IPS-18c (cell line): ENCODE data around the gene SPTBN5.
"Not testable (repeated sequence)": the region's sequence is repeated elsewhere in the genome, so short reads cannot be mapped to it uniquely, and the experiment has no call there.

Experiments used
- H3K4me3 ChIP-seq: 2 replicates; pipeline ENCODE4 v1.7.0; 2013; ENCODE audit warnings: low read depth, mild to moderate bottlenecking, low read length, moderate library complexity; ENCODE audit not compliant: insufficient read depth
- H3K9me3 ChIP-seq: one replicate; pipeline ENCODE4 v1.6.1; 2013; ENCODE audit warnings: mild to moderate bottlenecking, low read length, moderate library complexity; ENCODE audit not compliant: control insufficient read depth, insufficient read depth

The SPTBN5 gene

DNA sequence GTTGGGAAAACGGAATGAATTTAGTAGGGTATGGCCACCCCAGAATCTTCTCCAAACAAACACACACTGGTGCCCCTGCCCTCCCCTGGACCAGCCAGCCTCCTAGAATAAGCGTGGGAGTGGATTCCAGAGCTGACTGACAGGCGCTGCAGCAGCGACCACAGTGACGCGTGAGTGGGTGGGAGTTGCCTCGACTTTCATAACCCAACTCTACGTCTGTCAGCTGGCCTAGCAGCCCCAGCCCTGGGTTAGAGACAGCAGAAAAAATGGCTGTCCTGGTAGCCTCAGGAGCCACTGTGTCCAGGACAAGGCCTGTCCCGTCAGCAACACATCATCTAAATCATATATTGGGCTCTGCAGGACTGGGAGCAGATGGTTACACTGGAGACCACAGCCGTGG is 45.2 kb downstream of the SPTBN5 start:
- Histone ChIP-seq H3K4me3 (no peak overlapping the region), H3K9me3 (no peaks in the 10 kb centered on the region)

DNA sequence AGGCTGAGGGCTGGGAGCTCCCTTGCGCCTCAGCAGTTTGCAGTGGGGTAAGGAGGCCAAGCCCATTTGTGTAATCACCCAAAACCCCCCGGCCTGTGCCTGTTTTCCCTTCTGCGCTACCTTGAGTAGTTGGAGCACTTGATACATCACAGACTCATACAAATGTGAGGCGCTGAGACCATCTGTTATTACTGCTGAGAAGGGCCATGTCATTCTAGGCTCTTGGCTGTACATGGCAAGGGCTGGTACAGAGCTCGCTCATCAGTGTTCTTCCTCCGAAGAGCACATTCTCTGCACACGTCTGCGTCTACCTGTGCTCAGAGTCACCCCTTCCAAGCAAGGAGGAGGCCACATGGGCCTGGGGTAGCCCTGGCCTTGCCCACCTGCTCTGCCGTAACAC is 45.9 kb downstream of the SPTBN5 start:
- Histone ChIP-seq H3K4me3 (no peak overlapping the region), H3K9me3 (no peaks in the 10 kb centered on the region)

DNA sequence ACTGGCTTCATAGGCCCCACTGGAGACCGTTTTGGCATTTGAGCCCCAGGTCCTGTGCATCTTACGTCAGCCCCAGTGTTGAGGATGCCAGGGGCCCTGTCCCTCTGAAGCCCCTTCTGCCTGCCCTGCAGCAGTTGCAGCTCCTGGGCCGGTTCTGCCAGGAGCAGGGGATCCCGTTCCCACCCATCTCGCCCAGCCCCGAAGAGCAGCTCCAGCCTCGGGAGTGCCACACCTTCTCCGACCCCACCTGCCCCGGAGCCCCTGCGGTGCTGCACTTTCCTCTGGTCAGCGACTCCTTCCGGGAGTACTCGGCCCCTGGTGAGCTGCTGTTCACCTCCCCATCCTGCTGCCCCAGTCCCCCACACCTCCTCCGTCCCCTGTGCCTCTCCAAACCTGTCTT is 46.6 kb downstream of the SPTBN5 start:
- H3K9me3 ChIP-seq, result no peaks in the 10 kb centered on the region
- no peak overlapping the region for H3K4me3 ChIP-seq

DNA sequence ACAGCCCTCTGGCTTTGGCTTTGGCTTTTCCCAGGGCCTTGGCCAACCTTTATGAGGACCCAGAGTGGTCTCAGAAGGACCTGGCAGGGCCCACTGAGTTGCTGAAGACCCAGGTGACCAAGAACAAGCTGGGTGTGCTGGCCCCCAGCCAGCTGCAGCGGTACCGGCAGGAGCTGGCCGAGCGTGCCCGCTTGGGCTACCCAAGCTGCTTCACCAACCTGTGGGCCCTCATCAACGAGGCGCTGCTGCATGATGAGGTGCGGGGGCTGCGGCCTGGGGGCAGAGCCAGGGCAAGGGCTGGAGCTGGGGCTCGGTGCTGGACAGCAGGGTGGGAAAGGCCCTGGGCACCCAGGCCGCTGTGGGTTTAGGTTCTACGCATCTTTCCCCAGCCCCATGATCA is 49.0 kb downstream of the SPTBN5 start:
- Histone ChIP-seq H3K4me3 (no peak overlapping the region), H3K9me3 (no peaks in the 10 kb centered on the region)

DNA sequence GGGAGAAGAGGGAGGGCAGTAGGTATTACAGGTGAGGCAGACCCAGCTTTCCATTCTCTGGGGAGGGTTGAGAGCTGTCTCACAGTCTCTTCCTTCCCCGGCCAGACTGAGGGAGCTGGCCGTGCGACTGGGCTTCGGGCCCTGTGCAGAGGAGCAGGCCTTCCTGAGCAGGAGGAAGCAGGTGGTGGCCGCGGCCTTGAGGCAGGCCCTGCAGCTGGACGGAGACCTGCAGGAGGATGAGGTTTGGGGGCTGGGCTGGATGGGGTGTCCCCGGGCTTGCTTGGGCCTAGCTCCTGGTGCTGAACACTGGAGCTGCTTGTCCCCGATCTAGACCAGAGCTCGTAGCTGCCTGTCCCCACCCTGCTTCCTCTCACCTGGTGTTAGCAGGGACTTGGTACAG is 50.3 kb downstream of the SPTBN5 start:
- Histone ChIP-seq H3K4me3 (no peak overlapping the region), H3K9me3 (no peaks in the 10 kb centered on the region)

DNA sequence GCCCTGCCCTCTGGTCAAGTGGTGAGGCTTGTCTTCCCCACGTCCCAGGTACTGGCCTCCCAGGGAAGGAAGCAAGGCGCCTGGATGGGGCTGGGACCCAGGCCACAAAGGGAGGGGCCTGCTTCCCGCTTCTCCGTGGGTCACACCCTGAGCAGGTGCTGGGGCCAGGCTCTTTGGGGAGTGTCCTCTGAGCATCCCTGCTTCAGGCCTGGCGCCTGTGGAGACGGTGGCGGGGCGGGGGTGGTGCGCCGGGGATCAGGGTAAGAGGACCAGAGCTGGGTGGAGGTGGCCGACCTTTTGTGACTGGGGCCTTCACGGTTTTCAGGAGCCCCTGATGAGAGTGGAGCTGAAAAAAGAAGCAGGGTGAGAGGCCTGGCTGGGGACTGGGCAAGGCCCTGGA is 51.6 kb downstream of the SPTBN5 start:
- Histone ChIP-seq H3K9me3 (no peaks in the 10 kb centered on the region), H3K4me3 (no peak overlapping the region)

DNA sequence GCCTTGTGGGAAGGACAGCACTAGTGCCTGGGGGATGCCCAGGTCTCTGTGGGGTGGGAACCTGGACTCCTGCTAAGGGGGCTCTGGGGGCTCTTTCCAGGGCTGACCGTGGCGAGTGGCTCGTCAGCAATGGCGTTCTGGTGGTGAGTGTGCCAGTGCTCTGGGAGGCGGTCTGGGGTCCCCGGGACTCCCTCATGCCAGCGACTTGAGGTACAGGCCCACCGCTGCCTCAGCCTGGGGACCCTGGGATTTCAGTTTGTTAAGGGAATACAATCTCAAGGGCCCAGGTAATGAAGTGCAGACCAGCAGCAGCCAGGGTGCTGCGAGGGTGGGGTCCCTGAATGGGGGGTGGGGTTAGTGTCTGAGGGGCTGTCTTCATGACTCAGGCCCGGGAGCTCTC is 52.7 kb downstream of the SPTBN5 start:
- H3K4me3 ChIP-seq, result no peak overlapping the region
- H3K9me3 ChIP-seq, result no peaks in the 10 kb centered on the region

DNA sequence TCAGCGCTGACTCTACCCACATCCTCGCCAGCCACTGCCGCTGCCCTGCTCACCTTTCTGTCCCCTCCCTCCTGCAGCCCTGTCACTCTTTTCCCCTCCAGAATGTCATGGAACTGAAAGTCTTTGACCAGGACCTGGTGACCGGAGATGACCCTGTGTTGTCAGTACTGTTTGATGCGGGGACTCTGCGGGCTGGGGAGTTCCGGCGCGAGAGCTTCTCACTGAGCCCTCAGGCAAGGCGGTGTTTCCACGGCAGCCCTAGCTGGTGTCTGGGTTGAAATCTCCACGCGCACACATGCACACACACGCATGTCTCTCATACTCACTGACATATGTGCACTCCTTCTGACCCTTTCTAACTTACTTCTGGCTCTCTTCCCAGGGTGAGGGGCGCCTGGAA is 53.2 kb downstream of the SPTBN5 start:
- Histone ChIP-seq H3K4me3 (no peak overlapping the region), H3K9me3 (no peaks in the 10 kb centered on the region)

DNA sequence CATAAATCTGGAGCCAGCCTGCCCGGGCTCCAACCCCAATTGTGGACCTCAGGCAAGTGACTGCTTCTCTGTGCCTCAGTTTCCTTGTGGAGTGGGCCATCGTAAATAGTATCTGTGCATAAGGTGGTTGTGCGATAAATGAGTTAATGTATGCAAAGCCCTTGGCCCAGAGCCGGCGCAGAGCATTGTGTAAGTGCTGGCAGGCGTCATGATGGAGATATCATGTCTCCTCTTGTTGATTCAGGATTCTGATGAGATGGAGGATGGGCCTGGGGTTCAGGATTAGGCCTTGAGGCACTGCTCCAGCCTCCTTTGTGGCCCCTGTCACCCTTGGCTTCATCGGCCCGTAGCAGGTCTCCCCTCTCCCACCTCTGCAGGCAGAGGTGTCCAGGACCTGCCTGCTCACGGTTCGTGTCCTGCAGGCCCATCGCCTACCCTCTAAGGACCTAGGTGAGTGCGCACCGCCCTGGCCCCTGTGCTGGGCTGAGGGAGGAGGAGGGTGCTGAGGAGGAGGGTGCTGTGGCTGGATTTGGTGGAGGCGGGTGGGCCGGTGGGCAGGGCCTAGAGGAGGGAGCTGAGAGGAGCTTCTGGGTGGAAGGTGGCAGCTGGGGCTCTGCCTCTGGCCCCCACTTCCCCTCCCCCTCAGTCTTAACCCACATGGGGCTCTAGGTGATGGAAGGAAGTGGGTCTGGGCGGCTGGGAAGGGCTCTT is 53.9 kb downstream of the SPTBN5 start:
- Histone ChIP-seq H3K4me3 (no peak overlapping the region), H3K9me3 (no peaks in the 10 kb centered on the region)

DNA sequence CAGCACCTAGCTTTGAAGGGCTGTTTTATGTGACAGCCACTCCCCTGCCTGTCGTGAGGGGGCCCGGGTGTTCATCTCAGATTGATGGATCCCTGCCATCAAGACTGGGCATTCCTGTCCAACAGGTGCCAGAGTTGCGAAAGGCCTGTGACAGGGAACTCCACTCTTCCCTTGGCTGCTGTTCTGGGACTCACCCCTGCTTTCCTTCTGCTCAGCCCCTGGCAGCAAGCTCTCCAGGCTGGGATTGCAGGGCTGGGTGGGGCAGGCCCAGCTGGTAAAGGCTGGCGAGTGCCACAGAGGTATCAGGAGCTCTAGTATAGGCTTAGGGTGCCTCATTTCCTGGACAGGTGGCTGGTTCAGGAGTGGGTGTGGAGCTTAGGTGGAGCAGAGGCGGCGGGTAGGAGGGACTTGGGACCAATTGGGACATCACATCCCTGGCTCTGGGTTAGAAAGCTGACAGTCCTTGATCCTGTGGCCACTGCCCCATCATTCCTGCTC is 55.4 kb downstream of the SPTBN5 start, which contains the start of gene PLA2G4B:
Gene PLA2G4B (plus strand): TSS at position 448 of the 498 bp plus-strand sequence. CDS start 67 bp downstream, outside the sequence.
- Histone ChIP-seq H3K4me3 (no peak within 1 kb of the TSS), H3K9me3 (no peaks in the 10 kb centered on the region)

DNA sequence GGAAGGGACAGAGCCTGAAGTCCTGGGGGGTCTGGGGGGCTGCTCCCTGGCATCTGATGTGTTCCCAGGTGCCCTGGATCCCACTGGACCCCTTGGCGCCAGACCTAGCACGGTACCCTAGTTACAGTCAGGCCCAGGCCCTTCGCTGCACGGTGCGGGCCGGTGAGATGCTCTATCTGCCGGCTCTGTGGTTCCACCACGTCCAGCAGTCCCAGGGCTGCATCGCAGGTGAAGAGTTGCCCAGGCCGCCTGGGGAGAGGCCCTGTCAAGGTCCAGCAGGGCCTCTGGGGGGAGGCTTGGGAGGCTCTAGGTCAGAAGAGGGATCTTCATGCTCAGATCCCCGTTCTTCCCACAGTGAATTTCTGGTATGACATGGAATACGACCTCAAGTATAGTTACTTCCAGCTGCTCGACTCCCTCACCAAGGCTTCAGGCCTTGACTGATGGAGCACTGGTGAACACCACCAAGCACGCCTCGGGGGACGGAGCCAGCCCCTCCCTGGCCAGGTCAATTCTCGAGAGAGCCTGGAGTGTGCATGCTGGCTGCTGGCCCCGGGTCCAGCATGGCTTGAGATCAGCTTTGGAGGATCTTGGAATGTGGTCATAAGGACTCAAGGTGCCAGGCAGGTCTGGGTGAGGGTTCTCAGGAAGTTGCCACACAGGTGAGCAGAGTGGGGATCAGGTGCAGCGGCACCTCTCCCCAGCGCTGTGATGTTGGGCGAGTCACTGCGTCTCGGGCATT is 57.0 kb downstream of the SPTBN5 start:
- Histone ChIP-seq H3K9me3 (no peaks in the 10 kb centered on the region), H3K4me3 (no peak overlapping the region)

DNA sequence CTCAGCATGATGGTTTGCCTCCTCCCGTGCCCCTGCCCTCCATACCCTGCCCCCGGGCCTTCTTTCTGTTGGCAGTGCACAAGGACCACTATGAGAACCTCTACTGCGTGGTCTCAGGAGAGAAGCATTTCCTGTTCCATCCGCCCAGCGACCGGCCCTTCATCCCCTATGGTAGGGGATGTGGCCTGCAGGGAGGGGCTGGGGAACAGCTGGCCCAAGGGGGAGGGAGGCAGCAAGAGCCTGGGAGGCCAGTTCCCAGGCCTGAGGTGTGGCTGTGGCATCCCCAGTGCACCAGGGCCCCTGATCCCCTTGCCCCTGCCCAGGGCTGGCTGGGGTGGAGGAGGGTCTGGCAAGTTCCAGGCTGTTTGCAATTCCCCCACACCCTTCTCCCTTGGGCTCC is 57.8 kb downstream of the SPTBN5 start:
- Histone ChIP-seq H3K9me3 (peaks cover 3% of the 10 kb centered on the region), H3K4me3 (no peak overlapping the region)

DNA sequence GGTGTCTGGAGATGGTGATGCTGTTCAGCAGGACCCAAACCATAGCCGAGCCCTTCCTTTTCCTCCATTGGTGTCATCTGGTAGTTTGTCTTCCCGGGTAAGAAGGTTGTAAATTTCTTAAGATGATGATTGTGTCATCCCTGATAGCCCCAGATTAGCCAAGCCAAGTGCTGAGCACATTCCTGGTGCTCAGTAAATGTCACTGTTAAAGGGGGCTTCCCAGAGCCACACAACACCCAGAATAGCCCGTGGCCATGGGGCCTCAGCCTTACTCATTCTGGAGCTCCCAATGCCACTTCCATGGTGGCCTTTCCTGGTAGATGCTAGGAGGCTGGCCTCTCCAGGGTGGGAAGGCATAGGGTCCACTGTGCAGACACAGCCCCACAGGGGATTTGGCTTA is 59.8 kb downstream of the SPTBN5 start:
- peaks cover 3% of the 10 kb centered on the region for H3K9me3 ChIP-seq

DNA sequence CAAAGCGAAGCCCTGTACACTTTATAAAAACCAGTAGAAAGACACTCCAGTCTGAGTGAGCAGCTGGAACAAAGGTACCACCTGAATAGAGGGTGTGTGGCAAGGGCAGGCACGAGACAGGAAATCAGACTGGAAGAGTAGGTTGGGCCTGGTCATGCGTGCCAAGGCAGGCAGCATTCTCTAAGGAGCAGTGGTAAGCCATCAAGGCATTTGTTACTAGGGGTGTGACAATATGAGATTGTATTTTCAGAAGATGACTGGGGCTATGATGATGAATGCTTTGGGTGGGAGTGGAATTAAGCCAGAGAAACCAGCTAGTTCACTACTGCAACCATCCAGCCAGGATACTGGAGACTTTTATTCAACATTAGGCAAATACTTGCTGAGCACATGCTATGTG is 61.0 kb downstream of the SPTBN5 start:
- Histone ChIP-seq H3K4me3 (no peak overlapping the region), H3K9me3 (peaks cover 3% of the 10 kb centered on the region)

More for the DNA sequence above, 59.8 kb downstream of the SPTBN5 start:
- no peak overlapping the region for H3K4me3 ChIP-seq

DNA sequence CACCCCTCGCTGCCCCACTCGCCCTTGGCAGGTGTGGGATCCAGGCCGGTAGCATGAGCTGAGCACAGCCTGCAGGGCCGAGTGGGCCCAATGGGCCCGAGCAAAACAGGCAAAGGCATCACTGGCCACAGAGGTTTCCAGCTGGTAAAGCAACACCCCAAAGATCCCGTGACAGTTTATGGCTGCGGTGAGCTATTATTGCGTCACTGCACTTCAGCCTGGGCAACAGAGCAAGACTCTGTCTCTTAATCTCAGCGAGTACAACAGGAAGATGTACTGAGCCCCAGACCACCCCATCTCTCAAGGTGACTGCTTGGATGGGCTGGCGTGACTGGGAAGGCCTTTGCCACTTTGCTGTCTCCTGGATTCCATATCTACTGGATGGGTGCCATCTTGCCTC is 61.6 kb downstream of the SPTBN5 start:
- H3K4me3 ChIP-seq, result no peak overlapping the region

DNA sequence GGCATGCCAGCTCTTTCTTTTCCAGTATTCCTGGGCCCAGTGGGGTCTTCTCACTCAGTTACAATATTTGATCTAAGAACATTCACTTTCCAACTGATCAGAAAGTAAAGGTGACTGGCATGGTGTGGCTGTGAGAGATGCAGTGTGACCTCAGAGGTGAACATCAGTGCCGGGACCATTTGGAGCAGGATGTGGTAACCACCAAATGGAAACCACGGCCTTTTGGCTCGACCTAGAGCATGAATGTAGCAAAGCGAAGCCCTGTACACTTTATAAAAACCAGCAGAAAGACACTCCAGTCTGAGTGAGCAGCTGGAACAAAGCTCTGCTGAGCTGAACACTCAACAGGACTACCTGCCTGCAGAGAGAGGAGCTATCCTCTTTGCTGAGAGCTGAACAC is 62.6 kb downstream of the SPTBN5 start:
- H3K4me3 ChIP-seq, H3K9me3 ChIP-seq: not testable (repeated sequence)

More for the DNA sequence above, 61.6 kb downstream of the SPTBN5 start:
- peaks cover 3% of the 10 kb centered on the region for H3K9me3 ChIP-seq

DNA sequence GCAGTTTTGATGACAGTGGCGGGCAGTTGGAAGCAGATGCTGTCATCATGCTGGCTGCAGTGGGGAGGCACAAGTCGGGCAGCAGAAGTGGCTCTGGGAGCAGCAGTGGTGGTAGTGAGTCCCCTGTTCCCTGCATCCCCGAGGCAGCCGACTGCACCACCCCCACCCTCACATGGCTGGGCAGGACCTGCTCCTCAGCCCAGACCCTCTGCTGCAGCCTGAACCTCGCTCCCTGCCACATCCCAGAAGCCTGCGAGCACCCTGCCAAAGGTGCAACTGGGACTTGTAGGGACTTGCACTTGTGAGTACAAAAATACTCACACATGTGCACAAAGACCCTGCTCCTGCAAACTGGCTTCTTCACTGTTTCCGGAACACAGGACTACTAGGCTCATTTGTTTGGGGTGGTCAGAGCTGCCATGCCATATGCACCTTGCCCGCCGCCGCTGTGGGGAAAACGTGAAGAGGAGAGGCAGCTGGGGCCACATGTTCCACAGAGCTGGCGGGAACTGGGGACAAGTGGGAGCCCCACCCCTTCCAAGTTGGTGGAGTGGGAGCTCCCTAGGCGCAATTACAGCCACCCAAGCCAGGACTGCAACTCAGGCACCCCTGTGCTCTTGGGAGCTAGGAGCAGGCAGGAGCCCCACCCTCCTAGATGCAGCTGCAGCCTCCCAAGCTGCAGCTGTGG is 63.8 kb downstream of the SPTBN5 start:
- H3K9me3 ChIP-seq, result peaks cover 3% of the 10 kb centered on the region
- H3K4me3 ChIP-seq, result no peak overlapping the region

DNA sequence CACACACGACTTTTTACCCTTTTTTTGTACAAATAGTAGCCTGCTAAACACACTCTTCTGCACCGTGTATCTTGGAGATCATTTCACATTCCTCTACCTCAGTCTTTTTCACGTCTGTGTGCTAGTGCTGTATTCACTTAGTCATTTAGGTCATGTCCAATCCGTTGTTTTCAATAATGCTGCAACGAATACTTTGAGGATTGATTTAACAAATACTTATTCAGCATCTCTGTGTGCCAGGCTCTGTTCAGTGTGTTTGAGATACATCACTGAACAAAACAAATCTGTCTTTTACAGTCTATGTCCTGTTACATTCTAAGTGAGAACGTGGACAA is 65.1 kb downstream of the SPTBN5 start:
- Histone ChIP-seq H3K9me3 (peaks cover 6% of the 10 kb centered on the region), H3K4me3 (peak overlapping the region; percentile 96)
